B cell (primary cell): ENCODE data around the gene EFNA1.

ENCODE experiments used
- CTCF ChIP-seq: fragments of 200-600 bp; IDR thresholded peaks from one replicate; pipeline ENCODE4 v1.8.0; 2022; ENCODE audit warnings: antibody characterized with exemption, mild to moderate bottlenecking
- EZH2 ChIP-seq: IDR thresholded peaks from 2 replicates; pipeline ENCODE4 v1.6.1; 2012; ENCODE audit warnings: borderline replicate concordance, low read depth, mild to moderate bottlenecking, moderate library complexity, low read length; ENCODE audit not compliant: insufficient read depth, poor library complexity, severe bottlenecking

- TF ChIP-seq CTCF (no peak), EZH2 (no peak)
These were observed 54.4 kb downstream of the EFNA1 start for GRCh38 chr1:155182052-155182550.
